ENCODE measurements around the gene CNIH2.
A peak's percentile ranks its signal among the peaks of the same experiment; 100 is the strongest.
"Not testable (repeated sequence)": the region's sequence is repeated elsewhere in the genome, so short reads cannot be mapped to it uniquely, and the experiment has no call there.

CNIH2 gene

DNA sequence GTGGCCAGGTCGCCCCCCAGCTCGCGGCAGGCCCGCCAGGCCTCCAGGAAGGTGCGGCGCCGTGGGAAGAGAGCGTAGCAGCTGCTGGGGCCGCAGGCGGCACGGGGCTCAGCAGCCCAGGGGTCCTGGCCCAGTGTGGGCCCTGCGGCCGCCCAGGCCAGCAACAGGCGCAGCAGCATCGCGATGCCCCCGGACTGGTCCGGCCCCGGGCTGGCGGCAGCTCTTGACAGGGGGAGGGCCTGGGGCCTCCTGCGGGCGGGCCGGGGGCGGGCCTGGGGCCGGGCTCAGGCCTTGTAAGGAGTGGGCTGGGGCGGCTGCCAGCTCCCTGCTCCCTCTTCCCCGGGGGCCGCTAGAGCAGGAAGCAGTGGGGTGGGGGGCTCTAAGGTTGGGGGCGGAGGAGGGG, 38.9 kb downstream of the CNIH2 start, which contains the start of gene CD248:
TSS of gene CD248 (minus strand) at position 196 of the 403 bp plus-strand sequence. CDS start at position 179, 17 bp downstream.
- DNase-seq, result no peak

DNA sequence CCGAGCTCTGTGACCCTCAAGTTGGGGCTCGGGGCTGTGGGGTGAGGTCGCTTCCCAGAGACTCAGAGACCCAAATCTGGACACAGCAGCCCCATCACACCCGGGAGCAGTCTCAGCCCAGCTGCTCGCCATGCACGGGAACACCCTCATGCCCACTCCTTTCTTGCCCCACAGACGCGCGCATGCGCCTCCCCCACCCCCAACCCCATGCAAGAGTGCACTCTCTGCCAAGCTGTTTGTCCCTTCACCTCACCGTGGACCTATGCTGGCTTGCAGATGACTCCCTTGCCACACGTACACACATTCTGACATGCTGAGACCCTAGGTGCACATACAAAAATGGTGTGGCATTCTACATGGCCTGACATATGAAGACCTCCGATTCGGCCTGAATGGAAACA, 39.3 kb downstream of the CNIH2 start:
- peak; percentile 59 for DNase-seq

DNA sequence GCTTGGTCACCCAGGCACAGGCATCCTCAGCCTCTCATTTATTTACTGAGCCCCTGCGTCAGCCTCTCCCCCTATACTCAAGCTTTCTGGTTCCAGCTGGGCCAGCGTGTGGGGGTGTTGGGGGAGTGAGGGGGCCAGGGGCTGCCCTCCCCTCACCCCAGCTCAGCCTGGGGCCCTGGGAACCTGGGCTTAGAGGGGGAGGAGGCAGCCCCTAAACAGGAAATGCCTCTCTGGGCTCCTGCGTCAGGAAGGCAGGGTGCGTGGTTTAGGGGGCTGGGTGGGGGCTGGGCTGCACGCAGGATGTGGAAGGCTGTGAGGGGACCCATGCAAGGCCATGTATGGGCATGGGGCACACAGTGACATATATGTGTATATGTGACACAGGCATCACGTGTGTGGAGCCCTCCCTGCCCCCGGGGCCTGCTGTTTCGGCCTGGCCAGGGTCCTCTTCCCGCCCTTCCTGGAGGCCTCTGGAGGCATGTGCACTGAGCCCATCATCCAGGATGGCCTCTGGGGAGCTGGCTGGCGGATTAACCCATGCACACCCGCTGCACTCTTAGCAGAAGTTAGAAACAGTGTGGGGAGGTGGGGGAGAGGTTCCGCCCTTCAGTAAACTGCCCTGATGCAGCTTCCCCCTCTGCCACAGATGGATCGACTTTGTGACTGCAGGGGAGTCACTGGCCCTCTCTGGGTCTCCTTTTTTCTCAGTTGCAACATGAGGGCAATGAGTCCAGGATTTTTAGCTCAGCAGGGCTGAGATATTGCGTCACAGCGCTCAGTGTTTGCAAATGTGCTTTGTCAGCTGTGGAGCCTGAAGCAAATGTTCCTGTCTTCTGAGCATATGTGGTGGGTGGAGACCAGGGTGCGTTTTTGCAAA, 40.0 kb downstream of the CNIH2 start:
- peak; percentile 84 for DNase-seq

DNA sequence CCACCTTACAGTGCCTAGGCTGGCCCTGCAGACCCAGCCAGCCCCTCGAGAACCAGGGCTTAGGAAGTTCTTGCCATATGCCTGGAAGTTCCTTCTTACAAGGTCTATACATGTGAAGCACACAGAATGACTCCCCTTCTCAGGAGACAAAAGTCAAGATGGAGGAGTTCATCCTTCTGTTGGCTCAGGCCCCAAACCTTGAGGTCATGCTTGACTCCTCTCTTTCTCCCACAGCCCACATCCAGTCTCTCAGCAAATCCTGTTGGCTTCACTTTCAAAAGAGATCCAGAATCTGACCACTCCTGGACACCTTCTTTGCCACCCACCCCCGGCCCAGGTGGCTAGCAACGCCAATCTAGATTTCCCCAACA, 40.6 kb downstream of the CNIH2 start:
- DNase-seq, result no peak

DNA sequence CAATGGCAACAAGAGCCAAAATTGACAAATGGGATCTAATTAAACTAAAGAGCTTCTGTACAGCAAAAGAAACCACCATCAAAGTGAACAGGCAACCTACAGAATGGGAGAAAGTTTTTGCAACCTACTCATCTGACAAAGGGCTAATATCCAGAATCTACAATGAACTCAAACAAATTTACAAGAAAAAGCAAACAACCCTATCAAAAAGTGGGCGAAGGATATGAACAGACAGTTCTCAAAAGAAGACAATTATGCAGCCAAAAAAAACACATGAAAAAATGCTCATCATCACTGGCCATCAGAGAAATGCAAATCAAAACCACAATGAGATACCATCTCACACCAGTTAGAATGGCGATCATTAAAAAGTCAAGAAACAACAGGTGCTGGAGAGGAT, 42.3 kb downstream of the CNIH2 start:
- DNase-seq, result not testable (repeated sequence)

DNA sequence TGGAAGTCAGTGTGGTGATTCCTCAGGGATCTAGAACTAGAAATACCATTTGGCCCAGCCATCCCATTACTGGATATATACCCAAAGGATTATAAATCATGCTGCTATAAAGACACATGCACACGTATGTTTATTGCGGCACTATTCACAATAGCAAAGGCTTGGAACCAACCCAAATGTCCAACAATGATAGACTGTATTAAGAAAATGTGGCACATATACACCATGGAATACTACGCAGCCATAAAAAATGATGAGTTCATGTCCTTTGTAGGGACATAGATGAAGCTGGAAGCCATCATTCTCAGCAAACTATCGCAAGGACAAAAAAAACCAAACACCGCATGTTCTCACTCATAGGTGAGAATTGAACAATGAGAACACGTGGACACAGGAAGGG, 42.8 kb downstream of the CNIH2 start:
- not testable (repeated sequence) for DNase-seq

DNA sequence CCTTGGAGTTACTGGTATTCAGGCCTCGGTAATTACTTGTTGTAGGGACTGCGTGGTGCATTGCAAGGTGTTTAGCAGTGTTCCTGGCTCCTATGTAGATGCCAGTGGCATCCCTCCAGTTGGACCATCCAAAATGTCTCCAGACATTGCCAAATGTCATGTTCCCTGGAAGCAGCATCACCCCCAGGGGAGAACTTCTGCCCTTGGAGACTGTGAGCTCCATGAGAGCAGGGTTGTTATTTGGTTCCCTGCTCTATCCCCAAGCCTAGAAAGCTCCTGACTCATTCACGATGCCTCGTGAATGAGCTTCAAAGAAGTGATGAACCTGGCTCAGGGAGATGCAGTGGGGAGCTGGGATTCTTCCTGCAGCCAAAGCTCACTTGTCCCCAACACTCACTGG, 43.6 kb downstream of the CNIH2 start:
- no peak for DNase-seq

DNA sequence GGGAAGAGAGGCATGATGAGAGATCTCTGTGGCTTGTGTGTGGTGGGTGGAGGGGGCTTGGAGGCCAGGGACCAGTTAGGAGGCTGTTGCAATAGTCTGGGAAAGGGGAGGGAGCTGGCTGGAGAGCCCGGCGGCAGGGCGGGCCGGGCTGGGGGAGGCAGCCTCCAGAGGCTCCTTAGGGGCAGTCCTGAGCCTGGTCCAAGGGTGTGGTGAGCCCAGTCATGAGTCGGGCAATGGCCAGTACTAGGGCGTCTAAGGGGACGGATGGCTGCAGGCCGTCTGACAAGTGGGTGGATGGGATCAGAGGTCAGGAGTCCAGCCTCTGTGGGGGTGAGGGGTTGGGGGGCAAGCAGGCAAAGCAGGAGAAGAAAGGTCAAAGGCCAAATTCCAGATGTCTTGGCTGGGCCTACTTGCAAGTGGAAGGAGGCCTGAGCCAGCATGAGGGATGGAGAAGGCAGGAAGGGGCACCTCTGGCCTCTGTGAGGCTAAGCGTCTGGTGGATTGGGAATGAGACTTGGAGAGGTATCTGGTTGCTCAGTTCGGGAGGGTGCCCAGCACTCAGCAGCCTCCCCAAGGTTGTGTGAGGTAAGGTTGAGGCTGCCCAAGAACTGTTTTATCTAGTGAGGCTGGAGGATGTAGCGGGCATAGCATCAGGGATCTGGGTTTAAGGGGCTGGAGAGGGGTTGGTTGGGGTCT, 44.9 kb downstream of the CNIH2 start:
- no peak for DNase-seq

DNA sequence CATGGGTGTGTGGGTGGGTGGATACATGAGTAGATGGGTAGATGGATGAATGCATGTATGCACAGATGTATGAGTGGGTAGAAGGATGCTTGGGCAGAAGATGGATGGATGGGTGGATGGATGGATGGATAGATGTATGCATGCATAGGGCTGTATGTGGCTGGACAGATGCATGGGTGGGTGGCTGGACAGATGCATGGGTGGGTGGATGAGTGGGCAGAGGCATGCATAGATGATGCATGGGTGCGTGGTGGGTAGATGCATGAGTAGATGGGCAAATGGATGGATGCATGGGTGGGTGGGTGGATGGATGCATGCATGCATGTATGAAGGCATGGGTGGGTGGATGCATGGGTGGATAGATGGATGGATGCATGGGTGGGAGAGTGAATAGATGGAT, 45.7 kb downstream of the CNIH2 start:
- DNase-seq, result no peak

DNA sequence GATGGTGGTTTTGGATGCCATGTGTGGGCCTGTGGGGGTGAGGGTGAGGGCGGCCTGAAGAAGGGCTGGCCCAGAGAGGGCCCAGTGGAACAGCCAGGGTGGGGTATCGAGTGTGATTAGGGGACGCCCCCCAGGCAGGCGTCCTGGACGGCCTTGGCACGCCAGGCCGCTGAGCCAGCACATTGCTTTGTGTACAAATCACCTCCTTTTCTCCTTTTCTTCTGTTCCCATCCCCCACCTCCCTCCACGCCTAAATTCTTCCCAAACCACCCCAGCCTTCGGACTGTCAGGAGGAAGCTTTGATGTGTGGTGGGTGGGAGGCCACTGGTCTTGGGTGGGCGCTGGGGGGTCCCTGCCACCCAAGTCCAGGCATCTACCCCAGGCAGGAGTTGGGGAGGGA, 46.7 kb downstream of the CNIH2 start:
- no peak for DNase-seq

DNA sequence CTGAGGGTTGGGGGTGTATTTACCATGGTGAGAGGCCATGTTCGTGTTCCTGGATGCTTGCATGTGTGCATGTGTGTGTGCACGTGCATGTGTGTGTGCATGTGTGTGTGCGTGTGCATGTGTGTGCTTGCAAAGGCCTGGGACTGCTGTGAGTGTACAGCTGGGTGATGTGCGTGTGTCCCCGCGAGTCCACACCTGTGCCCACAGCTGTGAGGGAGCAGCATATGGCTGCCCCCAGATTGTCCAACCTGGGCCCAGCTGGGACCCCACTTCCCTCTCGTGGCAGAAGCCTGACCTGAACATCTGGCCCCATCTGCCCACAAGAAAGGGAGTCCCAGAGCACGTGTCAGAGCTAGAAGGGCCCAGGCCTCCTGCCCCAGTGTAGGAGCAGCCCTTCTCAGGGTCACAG, 47.3 kb downstream of the CNIH2 start:
- no peak for DNase-seq

DNA sequence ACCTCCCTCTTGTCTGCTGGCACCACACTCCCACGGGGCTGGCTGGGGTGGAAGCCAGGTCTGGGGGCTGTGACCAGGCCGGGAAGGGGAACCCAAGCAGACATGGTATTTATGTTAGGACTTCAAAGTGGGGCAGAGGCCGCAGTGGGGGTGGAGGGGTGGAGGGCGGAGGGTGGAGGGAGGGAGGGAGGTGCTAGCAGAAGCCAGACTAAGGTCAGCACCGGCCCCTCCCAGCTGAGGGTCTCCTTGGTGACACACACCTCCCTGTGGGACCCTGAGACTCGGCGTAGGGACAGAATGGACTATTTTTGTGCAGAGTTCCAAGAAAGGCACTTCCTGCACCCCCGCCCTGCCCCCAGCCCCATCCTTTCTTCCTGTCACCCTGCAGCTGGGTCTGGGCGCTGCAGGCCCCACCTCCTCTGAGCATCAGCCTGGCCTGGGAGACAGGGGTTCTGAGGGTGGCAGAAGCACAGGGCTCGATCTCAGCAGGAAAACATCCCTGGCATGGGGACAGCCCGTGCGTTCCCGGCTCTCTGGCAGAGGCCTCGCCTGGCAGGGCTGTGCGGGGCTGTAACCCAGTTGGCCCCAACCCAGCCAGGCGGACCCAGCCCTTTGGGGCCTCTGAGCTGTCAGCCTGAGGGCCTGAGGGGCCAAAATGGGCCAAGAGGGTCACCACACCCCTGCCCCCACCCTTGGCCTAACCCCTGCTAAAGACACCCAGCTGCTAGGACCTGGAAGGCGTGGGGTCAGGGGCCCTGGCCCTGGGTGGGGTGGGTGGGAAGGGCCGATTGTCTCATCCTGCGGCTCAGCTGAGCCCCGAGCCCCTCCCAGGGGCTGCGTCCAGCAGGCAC, 48.5 kb downstream of the CNIH2 start:
- DNase-seq, result no peak

DNA sequence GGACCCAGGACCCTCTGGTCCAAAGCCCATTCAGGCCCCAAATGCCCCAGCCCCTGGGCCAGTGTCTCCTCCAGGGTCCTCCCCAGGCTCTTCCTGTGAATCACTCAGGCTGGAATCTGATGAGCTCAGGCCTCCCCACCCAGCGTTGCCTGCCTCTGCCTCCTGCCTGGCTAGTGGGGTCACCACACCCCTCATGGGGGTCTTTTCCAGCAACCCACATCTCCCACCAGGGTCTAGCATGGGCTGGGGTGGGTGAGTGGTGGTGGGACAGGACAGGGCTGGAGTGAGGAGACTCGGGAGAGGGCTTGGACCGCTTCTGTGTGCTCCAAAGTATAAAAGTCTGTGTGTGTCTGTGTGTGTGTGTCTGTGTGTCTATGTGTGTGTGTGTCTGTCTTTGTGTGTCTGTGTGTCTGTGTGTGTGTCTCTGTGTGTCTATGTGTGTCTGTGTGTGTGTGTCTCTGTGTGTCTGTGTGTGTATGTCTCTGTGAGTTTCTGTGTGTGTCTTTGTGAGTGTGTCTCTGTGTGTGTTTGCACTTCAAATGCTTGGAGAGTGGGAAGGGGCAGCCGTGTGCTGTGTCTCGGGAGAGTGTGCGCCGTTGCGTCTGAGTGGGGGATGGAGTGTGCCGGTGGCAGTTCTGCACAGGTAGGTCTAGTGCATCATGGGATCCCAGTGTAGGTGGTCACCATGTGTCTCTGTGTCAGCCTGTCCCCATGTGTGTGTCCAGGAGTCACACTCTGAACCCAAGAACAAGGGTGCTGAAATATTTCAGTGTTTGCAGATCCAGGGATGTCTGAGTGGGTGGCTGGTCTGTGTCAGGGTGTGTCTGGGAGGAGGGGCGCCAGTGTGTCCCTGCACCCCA, 49.4 kb downstream of the CNIH2 start:
- no peak for DNase-seq

DNA sequence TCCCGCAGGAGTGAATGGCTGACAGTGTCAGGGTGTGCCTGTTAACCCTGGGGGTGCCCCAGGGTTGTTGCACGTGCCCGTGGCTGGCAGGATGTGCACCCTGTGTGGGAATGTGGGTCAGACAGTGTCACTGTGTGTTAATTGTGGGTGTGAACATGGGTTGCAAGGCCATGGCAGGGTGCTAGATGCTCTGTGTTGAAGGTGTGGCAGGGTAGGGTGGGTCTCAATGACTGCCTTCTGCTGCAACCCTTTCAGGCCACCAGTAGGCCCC, 50.0 kb downstream of the CNIH2 start:
- DNase-seq, result peak; percentile 48

DNA sequence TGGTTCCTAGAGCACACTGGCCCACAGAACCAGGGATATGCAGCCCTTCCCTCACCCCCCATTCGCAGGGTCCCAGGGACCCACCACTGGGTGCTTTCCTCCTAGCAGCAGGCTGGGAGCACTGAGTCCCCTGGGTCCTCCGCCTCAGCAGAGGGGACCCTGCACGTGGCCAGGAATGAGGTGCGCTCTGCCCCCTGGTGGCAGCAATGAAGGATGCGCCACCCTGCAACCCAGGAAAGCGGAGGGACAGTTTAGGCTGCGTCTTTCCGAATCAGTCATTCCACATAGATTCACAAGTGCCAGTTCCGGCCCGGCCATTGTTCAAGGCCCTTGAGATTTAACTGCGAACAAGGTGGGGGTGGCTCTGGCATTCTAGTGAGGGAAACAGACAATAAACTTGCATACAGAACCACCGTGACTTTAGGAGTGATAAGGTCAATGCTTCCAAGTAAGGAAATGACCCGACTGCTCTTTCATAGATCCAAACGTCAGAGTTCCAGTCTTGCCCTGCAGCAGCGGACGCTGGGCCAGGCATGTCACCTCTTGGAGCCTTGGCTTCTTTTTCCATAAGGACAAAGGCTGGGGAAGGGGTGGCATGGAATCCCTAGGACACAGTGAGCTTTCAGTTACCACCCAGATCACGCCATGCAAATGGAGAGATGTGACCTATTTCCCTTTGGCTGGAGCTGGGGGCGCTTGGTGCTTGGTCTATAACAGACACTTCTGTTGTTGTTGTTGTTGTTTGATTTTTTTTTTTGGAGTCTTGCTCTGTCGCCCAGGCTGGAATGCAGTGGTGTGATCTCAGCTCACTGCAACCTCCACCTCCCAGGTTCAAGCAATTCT, 50.5 kb downstream of the CNIH2 start:
- DNase-seq, result peak; percentile 81

DNA sequence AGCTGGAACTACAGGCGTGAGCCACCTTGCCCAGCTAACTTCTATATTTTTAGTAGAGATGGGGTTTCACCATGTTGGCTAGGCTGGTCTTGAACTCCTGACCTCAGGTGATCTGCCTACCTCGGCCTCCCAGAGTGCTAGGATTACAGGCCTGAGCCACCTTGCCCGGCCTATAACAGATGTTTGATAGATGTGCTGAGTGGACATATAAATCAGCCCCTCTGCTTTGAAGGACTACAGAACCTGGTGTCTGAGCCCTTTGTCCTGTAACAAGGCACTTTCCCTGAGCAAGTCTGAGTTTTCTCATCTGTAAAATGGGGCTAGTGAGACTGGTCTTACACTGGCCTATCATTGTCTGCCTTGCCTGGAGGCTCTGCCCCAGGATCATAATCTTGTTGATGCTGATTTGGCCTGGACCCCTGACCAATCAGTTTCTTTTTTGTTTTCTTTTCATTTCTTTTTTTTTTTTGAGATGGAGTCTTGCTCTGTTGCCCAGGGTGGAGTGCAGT, 51.2 kb downstream of the CNIH2 start:
- no peak for DNase-seq

DNA sequence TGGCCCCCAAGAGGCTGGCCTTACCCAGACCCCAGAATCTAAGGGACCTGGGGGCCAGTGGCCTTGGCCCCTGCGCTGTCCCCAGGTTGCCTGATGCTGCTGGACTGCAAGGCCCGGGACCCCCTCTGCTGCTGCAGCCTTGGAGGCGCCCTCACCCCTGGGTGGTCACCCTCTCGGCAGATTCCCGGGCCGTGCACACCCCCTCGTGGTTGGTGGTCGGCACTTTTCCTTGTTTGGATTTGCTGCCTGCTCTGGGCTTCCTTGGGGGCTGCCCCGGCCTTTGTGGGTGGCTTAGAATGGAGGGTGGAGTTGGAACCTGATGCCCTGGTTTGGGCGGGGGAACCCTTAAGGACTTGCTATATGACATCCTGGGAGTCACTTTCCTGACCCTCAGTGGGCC, 53.0 kb downstream of the CNIH2 start:
- no peak for DNase-seq

DNA sequence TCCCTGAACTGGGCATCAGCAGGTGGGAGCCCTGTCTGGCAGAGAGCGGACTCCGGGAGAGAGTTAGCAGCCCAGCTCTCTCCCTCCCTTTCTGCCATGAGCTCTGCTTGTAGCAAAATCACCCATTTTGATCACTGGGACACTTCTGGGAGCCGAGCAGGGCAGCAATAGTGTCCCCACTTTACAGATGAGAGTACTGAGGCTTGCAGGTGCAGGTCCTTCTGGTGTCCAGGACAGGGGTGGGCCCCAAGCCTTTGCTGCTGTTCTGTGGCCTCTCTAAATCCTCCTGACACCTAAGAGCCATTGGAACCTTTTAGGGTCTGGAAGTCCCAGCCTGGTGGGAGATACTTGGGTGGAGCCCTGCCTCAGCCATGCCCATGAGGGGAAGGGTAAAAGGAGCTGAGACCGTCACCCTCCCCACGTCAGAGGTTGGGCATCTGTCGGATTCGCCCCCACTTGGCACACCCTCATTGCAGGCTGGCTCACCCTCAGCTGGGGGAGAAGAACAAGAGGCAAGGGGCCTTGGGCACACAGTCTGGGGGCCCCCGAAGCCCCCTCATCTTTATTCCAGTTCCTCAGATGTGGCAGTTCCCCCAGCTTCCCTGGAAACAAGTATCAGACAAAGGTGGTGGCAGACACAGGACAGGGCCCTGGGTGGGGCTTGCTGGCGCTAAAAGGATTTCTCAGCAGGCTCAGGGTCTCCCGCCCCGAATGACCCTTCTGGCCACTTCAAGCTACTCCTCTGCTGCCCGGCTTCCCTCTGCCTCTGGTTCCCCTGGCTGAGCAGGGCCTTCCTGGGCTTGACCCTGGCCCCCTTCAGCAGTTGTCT, 53.8 kb downstream of the CNIH2 start:
- no peak for DNase-seq

DNA sequence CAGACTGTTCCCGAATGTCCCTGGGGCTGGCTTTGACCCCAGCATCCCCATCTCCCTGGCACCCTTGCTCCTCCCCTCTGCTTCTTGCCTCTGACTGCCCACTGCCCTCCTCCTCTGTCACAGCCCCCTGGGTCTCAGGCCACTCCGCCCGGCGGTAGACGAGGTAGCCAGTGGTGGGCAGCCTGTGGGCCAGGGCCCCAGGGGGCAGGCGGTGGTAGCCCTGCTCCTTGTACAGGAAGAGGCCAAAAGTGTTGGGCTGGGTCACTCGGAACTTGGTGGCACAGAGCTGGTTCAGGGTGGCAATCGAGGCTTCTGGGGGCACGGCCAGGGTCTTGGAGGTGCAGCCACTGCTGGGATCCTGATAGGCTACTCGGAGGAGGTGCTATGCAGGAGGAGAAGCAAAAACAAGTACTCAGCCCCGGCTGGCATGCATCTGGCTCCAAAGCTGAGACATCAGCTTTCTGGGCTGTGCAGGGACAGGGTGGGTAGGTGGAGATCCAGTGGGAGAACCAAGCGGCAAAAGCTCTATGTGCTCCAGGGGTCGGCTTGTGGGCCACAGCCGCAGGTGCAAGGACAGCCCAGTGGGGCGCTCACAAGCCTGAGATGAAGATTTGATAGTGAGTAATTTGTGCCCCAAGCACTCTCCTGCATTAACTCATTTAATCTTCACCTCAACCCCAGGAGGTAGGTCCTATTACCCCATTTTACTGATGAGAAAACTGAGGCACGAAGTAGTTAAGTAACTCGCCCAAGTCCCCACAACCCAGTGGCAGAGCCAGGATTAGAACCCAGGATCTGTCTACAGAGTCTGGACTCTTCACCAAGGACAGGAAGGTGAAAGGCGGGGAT, 54.6 kb downstream of the CNIH2 start:
- no peak for DNase-seq
